HEK293 (cell line): ENCODE results near the gene C12orf42.

Source experiments
- CTCF ChIP-seq: fragments of 450-650 bp; formaldehyde crosslinking; IDR thresholded peaks from 2 replicates; pipeline ENCODE4 v1.5.1; 2016; ENCODE audit warnings: missing biosample characterization, missing genetic modification characterization
- GFI1B ChIP-seq: fragments of 450-650 bp; formaldehyde crosslinking; IDR thresholded peaks from 2 replicates; pipeline ENCODE4 v1.5.1; 2016; ENCODE audit warnings: missing biosample characterization, missing genetic modification characterization
- SP7 ChIP-seq: fragments of 450-650 bp; formaldehyde crosslinking; IDR thresholded peaks from 2 replicates; pipeline ENCODE4 v1.5.1; 2016; ENCODE audit warnings: missing biosample characterization, missing genetic modification characterization
- TCF7L2 ChIP-seq: IDR thresholded peaks from 2 replicates; pipeline ENCODE4 v1.6.1; 2011; ENCODE audit warnings: low read depth, mild to moderate bottlenecking, inconsistent platforms, low read length, moderate library complexity, borderline replicate concordance
- ZNF274 ChIP-seq, 2 experiments: fragments of 200-500 bp in 1 of 2; fragments of 450-650 bp in 1 of 2; sonication (Bioruptor generic) in 1 of 2; formaldehyde crosslinking in 1 of 2; IDR thresholded peaks; 2 replicates each; pipeline versions ENCODE4 v1.5.1 to v1.6.1; 2014 to 2016; ENCODE audit warnings: borderline replicate concordance in 1 of 2, inconsistent platforms in 1 of 2, low read length in 1 of 2, missing biosample characterization in 1 of 2, missing genetic modification characterization in 1 of 2
- ZNF433 ChIP-seq: fragments of 450-650 bp; formaldehyde crosslinking; IDR thresholded peaks from 2 replicates; pipeline ENCODE4 v1.5.1; 2016; ENCODE audit warnings: missing biosample characterization, missing genetic modification characterization, low read depth
- ZNF561 ChIP-seq: fragments of 450-650 bp; IDR thresholded peaks from 2 replicates; pipeline ENCODE4 v1.5.1; 2018; ENCODE audit warnings: missing biosample characterization, missing genetic modification characterization, borderline replicate concordance

- no peak for TF ChIP-seq ZNF561 (tag by site-specific recombination)
- TF ChIP-seq ZNF274 (IDR thresholded peaks at IDR 0.05; ENCODE audit: low read length) = no peak
- no peak for TF ChIP-seq ZNF274 (tag by site-specific recombination; IDR thresholded peaks at IDR 0.05; ENCODE audit: borderline replicate concordance)
- no peak for TF ChIP-seq SP7 (tag by site-specific recombination)
- no peak for TF ChIP-seq TCF7L2
- no peak for TF ChIP-seq GFI1B (tag by site-specific recombination)
- no peak for TF ChIP-seq CTCF (tag by site-specific recombination)
- no peak for TF ChIP-seq ZNF433
Observed at GRCh38 chr12:103530307-103531066, 34.7 kb upstream of the C12orf42 start.
